HEK293 (cell line): ENCODE results near the gene NCOR2.

Source experiments
- AEBP2 ChIP-seq: fragments of 450-650 bp; formaldehyde crosslinking; IDR thresholded peaks from 2 replicates; pipeline ENCODE4 v1.5.1; 2016; ENCODE audit warnings: missing biosample characterization, missing genetic modification characterization, borderline replicate concordance
- BCL11A ChIP-seq: fragments of 450-650 bp; formaldehyde crosslinking; IDR thresholded peaks from 2 replicates; pipeline ENCODE4 v1.5.1; 2016; ENCODE audit warnings: low read depth, missing biosample characterization, missing genetic modification characterization
- CTCF ChIP-seq: fragments of 450-650 bp; formaldehyde crosslinking; IDR thresholded peaks from 2 replicates; pipeline ENCODE4 v1.5.1; 2016; ENCODE audit warnings: missing biosample characterization, missing genetic modification characterization
- FEZF1 ChIP-seq: fragments of 450-650 bp; formaldehyde crosslinking; IDR thresholded peaks from 2 replicates; pipeline ENCODE4 v1.5.1; 2016; ENCODE audit warnings: missing biosample characterization, missing genetic modification characterization
- GFI1B ChIP-seq: fragments of 450-650 bp; formaldehyde crosslinking; IDR thresholded peaks from 2 replicates; pipeline ENCODE4 v1.5.1; 2016; ENCODE audit warnings: missing biosample characterization, missing genetic modification characterization
- HOXA7 ChIP-seq: sonication (generic); formaldehyde crosslinking; IDR thresholded peaks from 2 replicates; pipeline ENCODE4 v1.8.1; 2022; ENCODE audit warnings: missing genetic modification reagents, borderline replicate concordance
- IKZF3 ChIP-seq: fragments of 450-650 bp; IDR thresholded peaks from 2 replicates; pipeline ENCODE4 v1.5.0; 2018; ENCODE audit warnings: missing biosample characterization, mild to moderate bottlenecking, missing genetic modification characterization, moderate library complexity
- KLF1 ChIP-seq: fragments of 450-650 bp; formaldehyde crosslinking; IDR thresholded peaks from 2 replicates; pipeline ENCODE4 v1.5.1; 2016; ENCODE audit warnings: missing biosample characterization, missing genetic modification characterization
- OVOL3 ChIP-seq: fragments of 450-650 bp; formaldehyde crosslinking; IDR thresholded peaks from 2 replicates; pipeline ENCODE4 v1.5.1; 2016; ENCODE audit warnings: missing biosample characterization, missing genetic modification characterization
- RBAK ChIP-seq: fragments of 450-650 bp; formaldehyde crosslinking; IDR thresholded peaks from 2 replicates; pipeline ENCODE4 v1.5.1; 2016; ENCODE audit warnings: missing biosample characterization, missing genetic modification characterization
- SETDB1 ChIP-seq: IDR thresholded peaks from one replicate; pipeline ENCODE4 v1.6.1; 2017; ENCODE audit warnings: mild to moderate bottlenecking, low read length, moderate library complexity, mixed read lengths; ENCODE audit not compliant: insufficient read length
- YY1 ChIP-seq: fragments of 450-650 bp; formaldehyde crosslinking; IDR thresholded peaks from 2 replicates; pipeline ENCODE4 v1.5.1; 2018; ENCODE audit warnings: missing biosample characterization, missing genetic modification characterization
- ZBTB1 ChIP-seq: fragments of 450-650 bp; formaldehyde crosslinking; IDR thresholded peaks from 2 replicates; pipeline ENCODE4 v1.5.1; 2016; ENCODE audit warnings: missing biosample characterization, missing genetic modification characterization
- ZBTB17 ChIP-seq: fragments of 450-650 bp; formaldehyde crosslinking; IDR thresholded peaks from 2 replicates; pipeline ENCODE4 v1.5.1; 2016; ENCODE audit warnings: missing biosample characterization, missing genetic modification characterization
- ZBTB6 ChIP-seq: fragments of 450-650 bp; formaldehyde crosslinking; IDR thresholded peaks from 2 replicates; pipeline ENCODE4 v1.5.1; 2017; ENCODE audit warnings: missing biosample characterization, missing genetic modification characterization
- ZFHX2 ChIP-seq: fragments of 450-650 bp; formaldehyde crosslinking; conservative IDR thresholded peaks from 2 replicates; pipeline ENCODE4 v1.5.1; 2016; ENCODE audit warnings: missing biosample characterization, missing genetic modification characterization
- ZNF148 ChIP-seq: fragments of 450-650 bp; formaldehyde crosslinking; IDR thresholded peaks from 2 replicates; pipeline ENCODE4 v1.5.0; 2017; ENCODE audit warnings: missing biosample characterization, missing genetic modification characterization, borderline replicate concordance
- ZNF174 ChIP-seq: fragments of 450-650 bp; formaldehyde crosslinking; IDR thresholded peaks from 2 replicates; pipeline ENCODE4 v1.5.0; 2017; ENCODE audit warnings: missing biosample characterization, mild to moderate bottlenecking, missing genetic modification characterization
- ZNF202 ChIP-seq: fragments of 450-650 bp; formaldehyde crosslinking; IDR thresholded peaks from 2 replicates; pipeline ENCODE4 v1.5.1; 2016; ENCODE audit warnings: missing biosample characterization, missing genetic modification characterization, borderline replicate concordance
- ZNF292 ChIP-seq: fragments of 450-650 bp; formaldehyde crosslinking; IDR thresholded peaks from 2 replicates; pipeline ENCODE4 v1.5.1; 2016; ENCODE audit warnings: low read depth, missing biosample characterization, missing genetic modification characterization, borderline replicate concordance
- ZNF488 ChIP-seq: fragments of 450-650 bp; formaldehyde crosslinking; IDR thresholded peaks from 2 replicates; pipeline ENCODE4 v1.5.1; 2016; ENCODE audit warnings: missing biosample characterization, missing genetic modification characterization
- ZNF521 ChIP-seq: fragments of 450-650 bp; formaldehyde crosslinking; IDR thresholded peaks from 2 replicates; pipeline ENCODE4 v1.5.1; 2017; ENCODE audit warnings: missing biosample characterization, mild to moderate bottlenecking, missing genetic modification characterization
- ZNF549 ChIP-seq: fragments of 450-650 bp; IDR thresholded peaks from 2 replicates; pipeline ENCODE4 v1.5.1; 2018; ENCODE audit warnings: missing biosample characterization, missing genetic modification characterization, mild to moderate bottlenecking, inconsistent platforms, moderate library complexity
- ZNF585B ChIP-seq: fragments of 450-650 bp; formaldehyde crosslinking; IDR thresholded peaks from 2 replicates; pipeline ENCODE4 v1.5.1; 2016; ENCODE audit warnings: missing biosample characterization, missing genetic modification characterization
- ZNF600 ChIP-seq: fragments of 450-650 bp; formaldehyde crosslinking; IDR thresholded peaks from 2 replicates; pipeline ENCODE4 v1.5.1; 2016; ENCODE audit warnings: missing biosample characterization, missing genetic modification characterization
- ZNF610 ChIP-seq: fragments of 450-650 bp; formaldehyde crosslinking; IDR thresholded peaks from 2 replicates; pipeline ENCODE4 v1.5.1; 2016; ENCODE audit warnings: missing biosample characterization, missing genetic modification characterization, borderline replicate concordance
- ZNF670 ChIP-seq: fragments of 450-650 bp; formaldehyde crosslinking; IDR thresholded peaks from 2 replicates; pipeline ENCODE4 v1.5.1; 2016; ENCODE audit warnings: missing biosample characterization, missing genetic modification characterization, low read depth
- ZNF701 ChIP-seq: fragments of 450-650 bp; formaldehyde crosslinking; IDR thresholded peaks from 2 replicates; pipeline ENCODE4 v1.5.1; 2016; ENCODE audit warnings: missing biosample characterization, missing genetic modification characterization
- ZSCAN18 ChIP-seq: fragments of 450-650 bp; formaldehyde crosslinking; IDR thresholded peaks from 2 replicates; pipeline ENCODE4 v1.5.1; 2016; ENCODE audit warnings: missing biosample characterization, missing genetic modification characterization

Gene NCOR2

GRCh38 chr12:124527861-124528561, 39.4 kb downstream of the NCOR2 start (continued):
- 0 out of 2 replicates have a peak, but pooled peaks have one; percentile 11 for TF ChIP-seq ZBTB6 (tag by site-specific recombination)
- TF ChIP-seq ZNF585B (tag by site-specific recombination), result no peak
- TF ChIP-seq ZNF701, result no peak
- no peak for TF ChIP-seq ZNF521 (tag by site-specific recombination)
- TF ChIP-seq ZSCAN18 (tag by site-specific recombination), result no peak
- TF ChIP-seq IKZF3 (tag by site-specific recombination), result peak; percentile 65
- TF ChIP-seq RBAK, result no peak
- no peak for TF ChIP-seq ZNF292 (tag by site-specific recombination)
- no peak for TF ChIP-seq HOXA7 (CRISPR knock-in tag)
- TF ChIP-seq KLF1 (tag by site-specific recombination), result 0 out of 2 replicates have a peak, but pooled peaks have one; percentile 40
- TF ChIP-seq AEBP2, result no peak
- no peak for TF ChIP-seq ZNF488 (tag by site-specific recombination)
- no peak for TF ChIP-seq ZNF549 (tag by site-specific recombination)
- TF ChIP-seq ZNF148 (tag by site-specific recombination), result no peak
- no peak; the same call in 1 of the 2 replicates for TF ChIP-seq ZNF670 (tag by site-specific recombination)
- TF ChIP-seq ZNF600 (tag by site-specific recombination), result peak; percentile 75
- TF ChIP-seq BCL11A (tag by site-specific recombination), result peak; percentile 83; the same call in 1 of the 2 replicates
- peak; percentile 62; the same call in 1 of the 2 replicates for TF ChIP-seq ZBTB1 (tag by site-specific recombination)
- TF ChIP-seq ZBTB17 (tag by site-specific recombination), result peak; percentile 89
- peak; percentile 24; the same call in 1 of the 2 replicates for TF ChIP-seq OVOL3 (tag by site-specific recombination)
- TF ChIP-seq ZFHX2 (tag by site-specific recombination), result peak; percentile 62
- no peak for TF ChIP-seq SETDB1
- TF ChIP-seq FEZF1 (tag by site-specific recombination), result peak; percentile 85
- no peak for TF ChIP-seq ZNF202 (tag by site-specific recombination)
- 0 out of 2 replicates have a peak, but pooled peaks have one; percentile 68 for TF ChIP-seq CTCF
- no peak for TF ChIP-seq ZNF174
- TF ChIP-seq YY1 (tag by site-specific recombination), result no peak; the same call in 1 of the 2 replicates
- TF ChIP-seq ZNF610 (tag by site-specific recombination), result peak; percentile 63; the same call in 1 of the 2 replicates
- peak; percentile 62; the same call in 1 of the 2 replicates for TF ChIP-seq GFI1B
